NCI-H1092 treated with DMSO at 0.1 percent for 48 hours (cell line): ENCODE results near the gene DUOX1.

Experiments used
- DNase-seq: peaks from one replicate; lab custom pipeline; 2025; lab: John Stamatoyannopoulos, UW

Gene DUOX1

DNA sequence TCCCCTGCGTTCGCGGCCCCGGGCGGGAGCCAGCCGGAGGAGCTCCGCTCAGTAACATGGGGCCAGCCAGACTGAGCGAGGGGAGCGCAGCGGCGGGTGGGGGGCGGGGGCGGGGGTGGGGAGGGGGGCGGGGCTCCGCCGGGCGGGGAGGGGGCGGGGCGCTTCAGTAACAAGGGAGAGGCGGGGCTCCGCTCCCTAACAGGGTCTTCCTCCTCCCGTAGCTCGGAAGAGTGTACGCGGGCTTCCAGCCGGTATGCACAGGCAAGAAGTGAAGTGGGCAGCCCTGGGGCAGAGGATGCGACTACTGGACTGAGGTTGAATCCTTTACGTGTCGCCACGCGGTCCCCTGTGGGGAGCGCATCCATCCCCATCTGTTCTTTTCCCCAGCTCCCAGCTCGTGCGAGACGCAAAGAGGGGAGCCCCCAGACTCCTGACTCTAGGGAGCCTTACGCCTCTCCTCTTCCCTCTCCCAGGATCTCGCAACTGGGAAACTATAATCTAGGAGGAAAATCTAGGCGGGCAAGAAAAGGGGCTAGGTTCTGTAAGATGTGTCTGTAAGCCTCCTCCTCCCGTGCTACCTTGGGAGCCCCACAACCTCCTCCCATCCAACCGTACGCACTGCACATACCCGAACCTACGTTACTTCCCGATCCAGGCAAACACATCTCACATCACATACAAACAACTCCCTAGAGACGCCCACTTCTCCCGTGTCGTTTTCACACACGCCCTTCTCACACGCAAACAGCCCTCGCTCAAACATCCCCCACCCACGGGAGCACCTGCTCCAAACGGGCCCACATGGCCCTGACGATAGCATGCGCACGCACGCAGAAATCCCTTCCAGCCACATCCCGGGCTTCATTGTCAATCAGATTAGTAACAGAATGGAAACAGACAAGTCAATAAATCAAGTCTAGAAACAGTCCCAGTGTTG, 58.4 kb downstream of the DUOX1 start, which contains the start of gene SHF:
TSS of gene SHF (minus strand) at position 73 of the 937 bp plus-strand sequence. CDS start at position 58, 15 bp downstream.
- peak; percentile 62 for DNase-seq

DNA sequence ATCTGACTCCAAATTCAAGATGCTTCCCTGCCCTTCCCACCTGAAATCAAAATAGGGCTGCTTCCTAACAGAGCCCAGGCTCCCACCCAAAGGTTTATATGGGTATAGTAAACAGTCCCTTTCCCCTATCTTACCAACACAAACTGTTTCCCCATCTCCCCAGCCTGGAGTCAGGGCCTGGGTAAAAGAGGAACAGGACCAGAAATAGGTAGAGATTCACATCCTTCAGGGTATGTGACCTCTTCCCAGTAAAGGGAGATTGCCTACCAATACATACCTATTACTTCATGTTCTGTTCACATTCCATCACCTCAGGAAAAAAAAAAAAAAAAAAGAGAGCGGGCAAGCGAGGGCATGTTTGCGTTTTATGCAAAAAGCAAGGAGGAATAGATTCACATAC, 67.7 kb downstream of the DUOX1 start:
- DNase-seq: no peak

DNA sequence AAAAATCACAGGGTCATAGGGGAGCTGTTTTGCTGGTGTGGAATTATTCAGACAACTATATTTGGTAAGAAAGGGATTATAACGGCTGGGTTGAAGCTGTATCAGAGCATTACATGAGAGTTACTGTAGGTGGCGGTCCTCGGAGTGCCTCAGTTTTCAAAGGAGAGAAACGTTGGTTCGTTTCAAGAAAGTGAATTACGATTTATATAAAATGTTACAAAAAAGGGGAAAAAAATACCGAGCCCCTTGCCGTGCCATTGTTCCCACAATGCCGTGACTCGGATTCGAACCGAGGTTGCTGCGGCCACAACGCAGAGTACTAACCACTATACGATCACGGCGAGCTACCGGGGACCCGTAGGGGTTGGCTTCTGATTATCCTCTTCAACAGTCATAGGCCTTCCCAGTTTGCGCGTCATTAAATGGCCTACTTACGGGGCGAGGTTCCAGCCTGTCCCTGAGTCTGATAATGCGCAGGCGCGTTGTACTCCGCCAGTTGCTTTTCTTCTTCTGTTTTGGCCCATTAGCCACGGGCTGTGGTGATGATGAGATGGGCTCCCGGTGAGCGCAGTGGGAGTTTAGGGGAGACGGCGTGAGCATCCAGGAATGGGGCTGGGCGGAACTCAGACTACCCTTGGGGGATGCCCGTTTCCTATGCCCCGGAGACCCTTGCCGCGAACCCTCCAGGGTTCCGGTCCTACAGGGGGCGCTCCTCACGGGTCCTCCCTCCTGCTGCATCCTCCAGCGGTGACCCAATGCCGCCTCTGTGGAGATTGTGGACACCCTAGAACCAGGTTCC, 68.7 kb downstream of the DUOX1 start:
- DNase-seq: peak; percentile 96

DNA sequence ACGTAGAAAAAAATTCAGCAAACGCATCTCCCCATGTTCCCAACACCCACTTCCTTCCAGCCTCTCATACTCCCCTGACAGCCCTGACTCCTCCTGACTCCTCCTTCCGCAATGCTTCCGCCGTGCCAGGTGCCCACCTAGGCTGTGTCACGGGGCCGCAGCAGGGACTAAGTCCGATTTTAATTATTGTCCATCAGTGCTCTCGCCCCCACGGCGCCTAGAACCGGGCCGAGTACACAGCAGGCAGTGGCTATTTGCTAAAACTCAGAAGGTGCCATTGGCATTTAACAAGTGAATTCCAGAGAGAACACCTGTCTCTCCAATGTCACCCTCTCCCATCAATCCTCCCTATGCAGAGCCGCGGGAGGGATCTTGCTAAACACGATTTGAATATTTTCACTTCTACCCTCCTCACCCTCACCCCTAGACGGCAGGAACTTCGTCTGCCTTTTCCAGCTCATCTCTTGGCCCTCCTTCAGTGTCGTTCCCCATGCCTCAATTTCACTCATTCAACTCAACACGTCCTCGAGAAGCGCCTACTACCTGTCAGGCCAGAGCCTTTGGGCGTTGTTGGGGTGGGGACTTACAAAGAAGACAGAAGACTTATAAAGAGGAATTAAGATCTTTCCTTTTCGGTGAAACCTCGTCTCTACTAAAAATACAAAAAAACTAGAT, 69.5 kb downstream of the DUOX1 start:
- peak; percentile 64 for DNase-seq

DNA sequence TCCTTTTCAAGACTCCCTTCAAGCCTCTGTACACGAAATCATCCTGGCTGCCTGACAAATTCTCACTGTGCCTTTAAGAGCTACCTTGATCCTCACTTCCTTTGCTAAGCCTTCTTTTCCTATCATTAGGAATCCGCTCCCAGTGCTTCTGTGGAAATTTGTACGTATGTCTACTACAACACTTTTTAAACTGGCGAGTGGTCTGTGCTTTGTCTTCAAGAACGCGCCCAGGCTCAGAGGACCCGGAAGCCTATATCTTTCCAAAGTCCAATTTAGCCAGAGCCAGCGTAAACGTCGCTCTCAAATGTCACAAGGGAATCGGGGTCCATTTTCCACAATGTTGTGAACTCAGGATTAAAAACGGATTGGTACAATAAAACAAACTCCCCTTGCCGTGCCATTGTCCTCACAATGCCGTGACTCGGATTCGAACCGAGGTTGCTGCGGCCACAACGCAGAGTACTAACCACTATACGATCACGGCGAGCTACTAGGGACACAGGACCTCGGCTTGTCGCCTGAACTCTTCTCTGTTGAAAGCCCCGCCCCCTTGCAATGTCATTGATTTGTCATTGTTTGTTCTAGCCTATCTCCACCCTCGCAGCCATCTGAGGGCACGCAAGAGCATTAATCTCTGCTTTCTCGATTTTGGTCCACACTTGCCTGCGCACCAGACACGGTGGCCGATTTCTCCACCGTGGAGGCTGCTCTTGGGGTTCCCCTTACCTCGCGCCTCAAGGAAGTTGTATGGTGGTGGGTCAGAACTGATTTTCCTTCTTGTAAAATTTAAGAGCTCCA, 70.4 kb downstream of the DUOX1 start:
- peak; percentile 89 for DNase-seq

DNA sequence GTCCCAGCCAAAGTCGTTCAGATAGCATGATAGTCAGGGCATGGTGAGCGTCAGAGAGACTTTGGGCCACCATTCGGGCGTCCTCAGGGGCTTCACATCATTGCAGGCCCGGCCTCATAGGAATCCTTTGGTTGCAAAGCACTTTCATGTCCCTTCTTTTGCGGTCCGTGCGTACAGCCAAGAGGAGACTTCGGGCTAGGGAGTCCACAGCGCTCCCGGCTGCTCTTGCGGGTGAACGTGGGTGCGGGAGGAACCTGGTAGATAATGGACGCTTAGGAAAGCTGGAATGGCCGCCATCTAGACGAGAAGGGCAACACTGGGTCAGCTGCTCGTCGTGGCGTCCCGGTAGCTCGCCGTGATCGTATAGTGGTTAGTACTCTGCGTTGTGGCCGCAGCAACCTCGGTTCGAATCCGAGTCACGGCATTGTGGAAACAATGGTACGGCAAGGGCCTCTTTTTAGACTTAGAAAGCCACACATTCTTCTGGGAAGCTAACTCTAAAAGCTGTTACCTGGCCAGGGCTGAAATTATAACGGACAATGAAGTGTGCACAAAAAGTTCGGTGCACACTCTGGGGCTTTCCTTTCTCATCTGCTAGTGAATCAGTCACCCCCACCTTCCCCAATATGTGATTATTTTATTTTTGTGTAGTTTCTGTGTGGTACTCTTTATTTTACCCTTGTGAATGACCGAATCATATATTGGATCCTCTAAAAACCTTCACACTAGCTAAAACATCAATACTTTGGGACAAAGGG, 71.2 kb downstream of the DUOX1 start:
- DNase-seq: peak; percentile 78

DNA sequence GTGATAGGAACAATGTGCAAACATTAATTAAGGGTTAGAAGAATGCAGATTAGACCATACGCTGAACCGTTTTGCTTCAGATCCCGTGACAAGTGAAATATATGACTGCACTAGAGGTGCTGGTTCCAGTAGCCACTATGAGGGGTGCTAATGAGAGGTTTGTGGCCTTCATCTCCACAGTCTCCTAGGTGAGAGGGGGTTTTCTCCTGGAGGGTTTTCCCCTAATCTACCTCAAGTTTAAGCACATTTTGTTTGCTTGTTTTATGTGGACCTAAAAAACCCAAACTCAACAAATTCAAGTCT, 71.7 kb downstream of the DUOX1 start:
- no peak for DNase-seq

DNA sequence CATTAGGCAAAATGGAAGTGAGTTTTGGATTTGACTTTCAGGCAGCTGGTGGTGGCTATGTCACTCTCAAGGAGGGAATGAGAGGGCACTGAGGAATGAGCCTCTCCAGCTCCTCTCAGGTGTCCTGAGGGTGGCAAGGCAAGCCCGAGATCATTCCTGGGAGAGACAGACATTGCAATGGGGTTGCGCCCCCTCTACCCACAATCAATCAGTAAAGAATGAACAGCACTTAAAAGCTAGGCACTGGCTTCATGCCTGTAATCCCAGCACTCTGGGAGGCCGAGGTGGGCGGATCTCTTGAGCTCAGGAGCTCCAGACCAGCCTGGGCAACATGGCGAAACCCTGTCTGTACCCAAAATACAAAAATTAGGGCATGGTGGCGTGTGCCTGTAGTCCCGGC, 72.1 kb downstream of the DUOX1 start:
- DNase-seq: no peak

DNA sequence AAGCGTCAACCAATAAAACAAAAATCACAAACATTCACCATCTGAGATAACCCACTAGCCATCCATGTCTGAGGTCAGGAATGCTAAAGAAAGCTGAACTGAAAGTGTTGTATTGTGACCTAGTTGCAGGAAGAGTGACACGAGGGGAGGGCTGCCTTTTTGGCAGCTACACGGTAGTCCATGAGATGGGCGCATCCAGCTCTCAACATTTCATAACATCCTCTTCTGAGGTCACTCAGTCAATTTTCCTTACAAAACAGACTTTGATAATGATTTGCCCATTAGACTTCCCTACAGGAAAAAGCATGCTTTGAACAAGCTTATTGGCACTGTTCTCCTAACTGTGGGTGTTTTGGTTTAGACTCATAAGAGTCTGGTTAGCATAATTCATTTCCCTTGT, 73.4 kb downstream of the DUOX1 start:
- no peak for DNase-seq

DNA sequence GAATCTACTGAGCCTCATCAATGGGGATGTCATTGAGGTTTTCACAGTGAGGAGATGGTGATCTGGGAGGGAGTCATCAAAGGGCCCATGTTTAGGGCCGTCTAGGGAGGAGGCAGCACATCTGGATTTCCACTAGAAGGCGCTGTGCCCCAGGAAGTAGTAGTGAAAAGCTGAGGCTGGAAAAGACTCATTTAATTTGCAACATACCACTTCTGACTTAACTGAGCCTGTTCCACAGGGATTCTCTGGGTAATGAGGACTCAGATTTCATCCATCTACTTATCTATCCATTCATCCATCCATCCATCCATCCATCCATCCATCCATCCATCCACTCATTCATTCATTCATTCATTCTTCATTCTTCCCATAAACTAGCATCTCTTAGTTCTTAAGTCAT, 75.4 kb downstream of the DUOX1 start:
- peak; percentile 56 for DNase-seq

DNA sequence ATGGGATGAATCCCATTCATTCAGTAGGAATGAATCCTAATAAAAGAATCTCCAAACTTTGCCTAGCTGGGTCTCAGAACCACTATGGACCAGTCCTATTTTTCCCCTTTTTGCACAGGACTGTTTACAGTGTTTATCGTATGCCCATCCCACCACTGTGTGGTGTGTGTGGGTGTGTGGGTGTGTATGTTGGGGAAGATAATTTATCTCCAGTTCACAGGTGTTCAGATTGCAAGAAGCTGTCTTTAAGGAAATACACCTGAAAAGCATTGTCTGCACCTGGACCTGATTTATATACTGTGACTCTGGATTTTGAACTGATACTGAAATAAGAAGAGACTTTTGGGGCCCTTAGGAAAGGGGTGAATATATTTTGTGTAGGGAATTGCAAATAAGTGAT, 82.7 kb downstream of the DUOX1 start:
- DNase-seq: no peak
